GM21619 (cell line): ENCODE measurements around the gene SLC46A2.

Experiments
- ATAC-seq: cut with Tn5 transposase; IDR thresholded peaks from one replicate; pipeline ENCODE4 v1.9.1; 2021; ENCODE audit not compliant: unreplicated experiment

SLC46A2 gene

DNA sequence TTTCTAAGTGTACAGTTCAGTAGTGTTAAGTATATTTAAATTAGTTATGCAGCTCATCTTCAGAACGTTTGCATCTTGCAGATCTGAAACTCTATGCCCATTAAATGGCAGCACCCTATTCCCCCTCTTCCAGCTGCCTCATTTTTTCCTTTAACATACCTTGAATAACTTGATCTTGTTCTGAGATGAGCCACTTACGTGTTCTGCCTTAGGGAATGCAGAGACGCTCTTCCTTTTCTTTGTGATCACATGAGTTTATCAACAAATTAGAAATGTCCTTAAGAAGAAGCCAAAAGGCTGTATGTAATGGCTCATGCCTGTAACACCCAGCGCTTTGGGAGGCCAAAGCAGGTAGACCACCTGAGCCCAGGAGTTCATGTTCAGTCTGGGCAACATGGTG lies 57.6 kb downstream of the SLC46A2 start:
- no peak for ATAC-seq

DNA sequence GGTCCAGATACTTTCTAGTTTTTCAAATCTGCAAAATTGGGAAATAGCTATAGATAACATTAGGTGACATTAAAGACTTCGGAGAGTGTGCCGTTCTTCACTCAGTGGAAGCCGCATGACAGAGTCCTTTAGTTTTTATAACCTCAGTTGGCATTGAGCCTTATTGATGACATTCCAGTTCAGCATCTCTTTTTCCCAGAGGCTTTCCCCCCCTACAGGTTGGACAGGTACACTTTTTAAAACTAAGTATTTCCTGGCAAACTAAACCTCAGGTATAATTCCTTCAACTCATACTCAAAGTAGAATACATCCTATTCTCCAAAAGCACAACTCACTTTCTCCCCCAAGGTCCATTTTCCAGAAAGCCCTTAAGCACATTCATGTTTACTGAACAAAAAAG lies 58.7 kb downstream of the SLC46A2 start:
- ATAC-seq, result no peak

DNA sequence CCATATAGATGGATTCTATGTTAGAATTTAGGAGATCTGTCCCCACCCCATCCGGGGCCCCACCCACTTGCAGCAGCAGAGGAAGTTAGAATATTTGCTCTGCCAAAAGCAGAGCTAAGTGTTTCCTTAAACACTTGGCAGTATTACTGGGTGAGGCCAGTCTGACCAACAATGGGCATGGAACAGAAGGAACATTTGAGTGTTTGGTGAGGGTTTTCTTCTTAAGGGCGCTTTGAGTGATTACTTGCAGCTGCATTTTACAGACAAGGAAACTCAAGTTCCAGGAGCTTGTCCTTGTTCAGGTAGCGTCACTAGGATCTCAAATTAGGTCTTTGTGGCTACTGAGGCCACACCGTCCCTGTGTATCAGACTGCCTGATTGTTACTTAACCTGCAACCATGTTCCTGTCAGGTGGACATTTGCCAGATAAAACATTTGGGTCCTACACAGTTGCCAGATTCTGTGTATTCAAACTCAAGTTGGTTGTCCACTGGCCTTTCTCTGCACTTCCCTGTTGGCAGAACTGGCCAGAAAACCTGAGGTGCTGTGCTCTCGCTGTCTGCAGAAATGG lies 59.3 kb downstream of the SLC46A2 start:
- no peak for ATAC-seq
